Pancreas (tissue), 10 donors: Measurements from ENCODE around the gene CALCR. TPM values are rescaled to one million over a fixed set of nuclear protein-coding genes. Genes with fewer than 3 reads are reported as not detected.

Source experiments
- ATAC-seq, 4 donors: fragments of 200-7000 bp; cut with Tn5 transposase; one replicate each; pipeline versions ENCODE4 v1.8.0 to v1.9.1; 2020; ENCODE audit warnings: mild to moderate bottlenecking in 4 of 4, moderate library complexity in 4 of 4
- DNase-seq, 6 donors: peaks; one replicate each; pipeline ENCODE4 v3.0.0-alpha.2; 2020
- FAIRE-seq: peaks from 2 replicates; lab custom pipeline; 2012; peaks lifted over from hg19 to GRCh38; lab: Jason Lieb, UNC
- H3K27ac ChIP-seq, 4 donors: fragments of 200-600 bp; sonication (generic); 1 replicate in 3 of 4; 2 replicates in 1 of 4; pipeline versions ENCODE4 v1.5.0 to v1.8.0; 2020
- H3K27me3 ChIP-seq, 4 donors: fragments of 200-600 bp; one replicate each; pipeline ENCODE4 v1.8.0; 2021
- H3K36me3 ChIP-seq, 3 donors: fragments of 200-600 bp; sonication (generic) in 1 of 3; one replicate each; pipeline versions ENCODE4 v1.5.0 to v1.8.0; 2020 to 2021
- H3K4me1 ChIP-seq, 3 donors: fragments of 200-600 bp; one replicate each; pipeline ENCODE4 v1.8.0; 2021
- H3K4me3 ChIP-seq, 4 donors: fragments of 200-600 bp; sonication (generic) in 2 of 4; one replicate each; pipeline versions ENCODE4 v1.5.0 to v1.8.0; 2020 to 2021
- H3K9me3 ChIP-seq, 4 donors: fragments of 200-600 bp; one replicate each; pipeline ENCODE4 v1.8.0; 2021
- CTCF ChIP-seq, 4 donors: fragments of 200-600 bp; sonication (generic) in 3 of 4; IDR thresholded peaks; one replicate each; pipeline versions ENCODE4 v1.5.0 to v1.8.0; 2021; ENCODE audit warnings: antibody characterized with exemption in 4 of 4
- WGBS, 2 donors: extraction: QIAGEN DNeasy Blood & Tissue Kit; methylation state at CpG; one replicate each; pipeline ENCODE4 v1.1.7; 2013; 5-methylcytosine and 5-hydroxymethylcytosine counted together
- intact Hi-C, 3 donors: fragments of 100-400 bp; cut with DNase I; formaldehyde crosslinking; loops; one replicate each; pipeline versions ENCODE4 v1.11.1 to v1.14.2; 2022
- polyA plus RNA-seq, 2 donors: library from polyadenylated mRNA; stranded (reverse); fragments of 200-250 nt; gene quantifications; one replicate each; pipeline ENCODE4 v1.2.3, GENCODE V29; 2013
- total RNA-seq, 6 donors: library from RNA; stranded (reverse); fragmentation: NEBNext Ultra II Directional in 4 of 6; extraction: Animal tissue kit (Norgen Biotek cat#: 25700) in 4 of 6; gene quantifications; one replicate each; pipeline versions ENCODE4 v1.2.1 to v1.2.4, GENCODE V29; 2021 to 2023
- donor health status: healthy with polysubstance abuse.
- donor health status: DM: no; HTN: no; CAD: no; lungs with moderate emphysema.
- donor health status: DM: no; HTN: no; CAD: no.
- donor health status: control.
- donor health status: control.
- donor health status: Bipolar disorder and iron deficiency.
- donor health status: DM: yes; HTN: yes; CAD: no.
- donor health status: DM: no; HTN: no; CAD: no.
- donor health status: DM: no; HTN: no; CAD: no.
- donor health status: DM: yes; HTN: yes; CAD: no.

The CALCR gene
- total and polyA plus RNA-seq, 8 donors, result 0.09 TPM; not detected in 7

DNA sequence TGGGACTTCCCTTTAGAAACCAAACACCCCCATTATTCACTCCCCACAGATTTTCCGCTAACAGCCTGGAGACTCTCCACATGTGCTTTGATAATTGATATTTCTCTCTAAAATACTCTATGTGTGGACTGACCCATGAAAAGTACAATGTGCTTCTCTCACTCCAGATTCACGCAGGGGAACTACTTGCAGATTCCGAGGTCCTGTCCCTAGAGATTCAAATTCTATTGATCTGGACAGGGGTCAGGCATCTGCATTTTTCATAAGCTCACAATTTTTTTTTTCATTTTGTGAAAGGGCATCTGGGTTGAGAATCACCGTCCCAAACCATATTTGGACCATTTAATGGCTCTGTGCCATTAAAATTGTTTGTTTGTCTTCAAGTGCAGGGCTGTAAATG lies 98.7 kb downstream of the CALCR start:
- Histone ChIP-seq H3K27me3 (no peaks in the 10 kb centered on the region), H3K27ac (no peak overlapping the region), H3K4me1 (no peaks in the 10 kb centered on the region), H3K9me3 (no peaks in the 10 kb centered on the region), H3K4me3 (no peak overlapping the region), H3K36me3 (no peaks in the 10 kb centered on the region)
- DNase-seq (no peak), ATAC-seq (no peak), FAIRE-seq (no peak)
- 71 to 75% methylated on average over 4 of the region's 4 CpGs for WGBS, 2 donors
- no peak for TF ChIP-seq CTCF (IDR thresholded peaks at IDR 0.05)
- intact Hi-C loops, result no loop called here

GRCh38 chr7:93471456-93471855 lies 103.1 kb downstream of the CALCR start:
- FAIRE-seq (no peak), DNase-seq (no peak), ATAC-seq (no peak)
- no peak for TF ChIP-seq CTCF (IDR thresholded peaks at IDR 0.05)
- H3K9me3 ChIP-seq, result no peaks in the 10 kb centered on the region
- 49 to 65% methylated on average over 2 of the region's 2 CpGs for WGBS, 2 donors
- no peak overlapping the region for H3K4me3 ChIP-seq
- no peaks in the 10 kb centered on the region for H3K27me3 ChIP-seq
- no peak overlapping the region for H3K27ac ChIP-seq
- intact Hi-C loops, result no loop called here
- no peaks in the 10 kb centered on the region for H3K36me3 ChIP-seq
- no peaks in the 10 kb centered on the region for H3K4me1 ChIP-seq

DNA sequence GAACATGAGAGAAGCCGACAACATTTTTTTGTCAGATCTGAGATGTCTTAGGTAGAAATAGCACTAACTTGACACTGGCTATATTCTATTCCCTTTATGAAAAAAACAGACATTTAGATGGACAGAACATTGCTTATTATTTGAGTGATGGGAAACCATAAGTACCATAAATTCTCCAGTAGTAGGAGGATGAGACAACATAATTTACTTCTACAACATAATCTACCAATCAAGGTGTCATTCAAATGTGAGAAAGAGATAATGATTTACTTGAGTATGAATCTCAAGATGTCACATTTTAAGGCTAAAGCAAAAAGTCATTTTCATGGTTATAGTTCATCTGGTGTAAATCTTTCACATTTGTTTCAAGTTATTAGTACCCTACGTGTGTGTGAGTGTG lies 110.8 kb downstream of the CALCR start:
- no peaks in the 10 kb centered on the region for H3K4me1 ChIP-seq
- no peak for DNase-seq
- no peak for ATAC-seq
- no peaks in the 10 kb centered on the region for H3K36me3 ChIP-seq
- no peak for FAIRE-seq
- no peak for TF ChIP-seq CTCF (IDR thresholded peaks at IDR 0.05)
- 71 to 82% methylated on average over 2 of the region's 2 CpGs for WGBS, 2 donors
- no peak overlapping the region for H3K4me3 ChIP-seq
- no peaks in the 10 kb centered on the region for H3K27me3 ChIP-seq
- H3K27ac ChIP-seq, result no peak overlapping the region
- intact Hi-C loops, result no loop called here
- no peaks in the 10 kb centered on the region for H3K9me3 ChIP-seq

GRCh38 chr7:93461350-93461749 lies 113.2 kb downstream of the CALCR start:
- intact Hi-C loops, result no loop called here
- no peaks in the 10 kb centered on the region for H3K4me1 ChIP-seq
- H3K27ac ChIP-seq, result no peak overlapping the region
- no peak overlapping the region for H3K4me3 ChIP-seq
- no peaks in the 10 kb centered on the region for H3K27me3 ChIP-seq
- no peak for DNase-seq
- H3K36me3 ChIP-seq, result no peaks in the 10 kb centered on the region
- FAIRE-seq, result no peak
- ATAC-seq, result peak in 1 of 4 donors; percentile 46
- TF ChIP-seq CTCF (IDR thresholded peaks at IDR 0.05), result no peak
- 32 to 51% methylated on average over 2 of the region's 2 CpGs for WGBS, 2 donors
- no peaks in the 10 kb centered on the region for H3K9me3 ChIP-seq

GRCh38 chr7:93453262-93453661 lies 121.3 kb downstream of the CALCR start:
- Histone ChIP-seq H3K27ac (no peak overlapping the region), H3K9me3 (no peaks in the 10 kb centered on the region), H3K36me3 (no peaks in the 10 kb centered on the region), H3K4me1 (no peaks in the 10 kb centered on the region), H3K27me3 (no peaks in the 10 kb centered on the region), H3K4me3 (no peak overlapping the region)
- no peak for TF ChIP-seq CTCF (IDR thresholded peaks at IDR 0.05)
- DNase-seq (no peak), ATAC-seq (no peak), FAIRE-seq (no peak)
- intact Hi-C loops, result no loop called here
- 54 to 62% methylated on average over 4 of the region's 4 CpGs for WGBS, 2 donors
